Activated CD8-positive, alpha-beta memory T cell treated with anti-CD3 and anti-CD28 coated beads, Interleukin-2, amount 10 ng/mL, durations not matched to agents 7 days and 5 days (primary cell): ENCODE data around the gene ARTN. TPM values are rescaled to one million over a fixed set of nuclear protein-coding genes. Genes with fewer than 3 reads are reported as not detected.

ENCODE experiments used
- ATAC-seq: fragments of 150-1000 bp; cut with Tn5 transposase; one replicate; pipeline ENCODE4 v1.10.0; 2021; ENCODE audit warnings: moderate library complexity
- CTCF ChIA-PET: fragments of 350-600 bp; sonication (Branson Sonifier 250); formaldehyde crosslinking; loops from one replicate; lab custom pipeline; 2021; ENCODE audit warnings: antibody characterized with exemption; lab: Charles Lee
- DNase-seq: peaks from one replicate; pipeline ENCODE4 v3.0.0-alpha.2; 2020
- H3K27ac Mint-ChIP-seq: one replicate; pipeline ENCODE4 v1.8.0; 2021; ENCODE audit warnings: mild to moderate bottlenecking, mixed read lengths
- H3K27me3 Mint-ChIP-seq: one replicate; pipeline ENCODE4 v1.8.0; 2021; ENCODE audit warnings: mixed read lengths
- H3K36me3 Mint-ChIP-seq: one replicate; pipeline ENCODE4 v1.8.0; 2021; ENCODE audit warnings: mild to moderate bottlenecking, mixed read lengths
- H3K4me1 Mint-ChIP-seq: one replicate; pipeline ENCODE4 v1.8.0; 2021; ENCODE audit warnings: mixed read lengths
- H3K4me3 Mint-ChIP-seq: one replicate; pipeline ENCODE4 v1.8.0; 2021; ENCODE audit warnings: mild to moderate bottlenecking, moderate library complexity, mixed read lengths
- H3K9me3 Mint-ChIP-seq: one replicate; pipeline ENCODE4 v1.8.0; 2022; ENCODE audit warnings: low read depth, mixed read lengths
- total RNA-seq, 2 experiments: library from RNA; stranded (reverse); gene quantifications; one replicate each; pipeline ENCODE4 v1.2.3, GENCODE V29; 2021

Gene ARTN
- total RNA-seq, 2 experiments from 2014 or later = not detected

GRCh38 chr1:43910343-43910742 lies 23.3 kb upstream of the ARTN start:
- DNase-seq = no peak
- no peaks in the 10 kb centered on the region for H3K4me1 Mint-ChIP-seq
- CTCF ChIA-PET = no interaction called here
- H3K27ac Mint-ChIP-seq = no peak overlapping the region
- no peaks in the 10 kb centered on the region for H3K36me3 Mint-ChIP-seq
- no peak for ATAC-seq
- no peak overlapping the region for H3K4me3 Mint-ChIP-seq
- H3K27me3 Mint-ChIP-seq = no peaks in the 10 kb centered on the region
- H3K9me3 Mint-ChIP-seq = no peaks in the 10 kb centered on the region

- DNase-seq = no peak
- no peaks in the 10 kb centered on the region for H3K4me1 Mint-ChIP-seq
- H3K27ac Mint-ChIP-seq = no peak overlapping the region
- H3K9me3 Mint-ChIP-seq = no peaks in the 10 kb centered on the region
- H3K4me3 Mint-ChIP-seq = no peak overlapping the region
- CTCF ChIA-PET = interaction anchor here (1.3 kb wide), 1 partner anchor 124 kb away, joined by 3 read pairs; no protein-coding TSS in a partner anchor
- ATAC-seq = no peak
- no peaks in the 10 kb centered on the region for H3K36me3 Mint-ChIP-seq
- no peaks in the 10 kb centered on the region for H3K27me3 Mint-ChIP-seq
Measured at GRCh38 chr1:43912607-43913006, 21.0 kb upstream of the ARTN start.

- ATAC-seq (no peak), DNase-seq (no peak)
- no peaks in the 10 kb centered on the region for H3K36me3 Mint-ChIP-seq
- no peak overlapping the region for H3K27ac Mint-ChIP-seq
- H3K9me3 Mint-ChIP-seq = no peaks in the 10 kb centered on the region
- CTCF ChIA-PET = no interaction called here
- no peak overlapping the region for H3K4me3 Mint-ChIP-seq
- no peaks in the 10 kb centered on the region for H3K4me1 Mint-ChIP-seq
- H3K27me3 Mint-ChIP-seq = no peaks in the 10 kb centered on the region
Measured at GRCh38 chr1:43913051-43913501, 20.5 kb upstream of the ARTN start.

- Mint-ChIP-seq H3K27me3 (no peaks in the 10 kb centered on the region), H3K4me1 (no peaks in the 10 kb centered on the region), H3K36me3 (no peaks in the 10 kb centered on the region), H3K9me3 (no peaks in the 10 kb centered on the region), H3K27ac (no peak overlapping the region), H3K4me3 (no peak overlapping the region)
- CTCF ChIA-PET = no interaction called here
- ATAC-seq (no peak), DNase-seq (no peak)
Measured at GRCh38 chr1:43913666-43914360, 19.8 kb upstream of the ARTN start.

GRCh38 chr1:43914576-43915525 lies 18.8 kb upstream of the ARTN start:
- no peak for DNase-seq
- Mint-ChIP-seq H3K27ac (no peak overlapping the region), H3K9me3 (no peaks in the 10 kb centered on the region), H3K36me3 (no peaks in the 10 kb centered on the region), H3K27me3 (no peaks in the 10 kb centered on the region), H3K4me1 (peaks cover 7% of the 10 kb centered on the region), H3K4me3 (no peak overlapping the region)
- no peak for ATAC-seq
- CTCF ChIA-PET = interaction anchor here (1.5 kb wide), 1 partner anchor 152 kb away, joined by 4 read pairs; no protein-coding TSS in a partner anchor

GRCh38 chr1:43919906-43920305 lies 13.7 kb upstream of the ARTN start:
- Mint-ChIP-seq H3K27ac (peak overlapping the region; percentile 14), H3K4me1 (peaks cover 11% of the 10 kb centered on the region), H3K36me3 (no peaks in the 10 kb centered on the region), H3K27me3 (no peaks in the 10 kb centered on the region), H3K4me3 (no peak overlapping the region), H3K9me3 (no peaks in the 10 kb centered on the region)
- CTCF ChIA-PET = interaction anchor here (1.0 to 2.9 kb wide), 2 partner anchors 14 to 157 kb away, joined by 6 to 11 read pairs; partner anchors contain the start of gene ARTN
- ATAC-seq (peak; percentile 12), DNase-seq (no peak)

- DNase-seq (no peak), ATAC-seq (no peak)
- Mint-ChIP-seq H3K27ac (no peak overlapping the region), H3K4me1 (peaks cover 11% of the 10 kb centered on the region), H3K36me3 (no peaks in the 10 kb centered on the region), H3K9me3 (no peaks in the 10 kb centered on the region), H3K27me3 (no peaks in the 10 kb centered on the region), H3K4me3 (no peak overlapping the region)
- CTCF ChIA-PET = interaction anchor here (2.9 kb wide), 1 partner anchor 13 kb away, joined by 11 read pairs; the partner anchor contains the start of gene ARTN
Measured at GRCh38 chr1:43921022-43921421, 12.6 kb upstream of the ARTN start.

GRCh38 chr1:43924516-43924915 lies 9.1 kb upstream of the ARTN start:
- Mint-ChIP-seq H3K4me1 (peaks cover 7% of the 10 kb centered on the region), H3K9me3 (no peaks in the 10 kb centered on the region), H3K36me3 (no peaks in the 10 kb centered on the region), H3K27me3 (no peaks in the 10 kb centered on the region), H3K4me3 (no peak overlapping the region), H3K27ac (no peak overlapping the region)
- CTCF ChIA-PET = interaction anchor here (2.3 kb wide), 1 partner anchor 10 kb away, joined by 13 read pairs; no protein-coding TSS in a partner anchor
- ATAC-seq = no peak
- DNase-seq = no peak

GRCh38 chr1:43925846-43926245 lies 7.8 kb upstream of the ARTN start:
- DNase-seq (no peak), ATAC-seq (no peak)
- Mint-ChIP-seq H3K27me3 (no peaks in the 10 kb centered on the region), H3K36me3 (no peaks in the 10 kb centered on the region), H3K4me3 (no peak overlapping the region), H3K27ac (no peak overlapping the region), H3K4me1 (no peaks in the 10 kb centered on the region), H3K9me3 (no peaks in the 10 kb centered on the region)
- CTCF ChIA-PET = interaction anchor here (2.3 kb wide), 1 partner anchor 9 kb away, joined by 13 read pairs; no protein-coding TSS in a partner anchor

GRCh38 chr1:43930168-43930948 lies 3.2 kb upstream of the ARTN start:
- Mint-ChIP-seq H3K4me3 (no peak overlapping the region), H3K27ac (no peak overlapping the region), H3K9me3 (no peaks in the 10 kb centered on the region), H3K27me3 (peaks cover 17% of the 10 kb centered on the region), H3K36me3 (peaks cover 2% of the 10 kb centered on the region), H3K4me1 (peaks cover 4% of the 10 kb centered on the region)
- ATAC-seq = no peak
- CTCF ChIA-PET = interaction anchor here (0.8 to 2.5 kb wide), 7 partner anchors 9 to 400 kb away, joined by 3 to 7 read pairs (median 5); no protein-coding TSS in a partner anchor
- DNase-seq = no peak

- ATAC-seq (no peak), DNase-seq (no peak)
- no peak overlapping the region for H3K27ac Mint-ChIP-seq
- CTCF ChIA-PET = interaction anchor here (1.0 to 2.5 kb wide), 6 partner anchors 8 to 401 kb away, joined by 3 to 7 read pairs (median 5); no protein-coding TSS in a partner anchor
- H3K36me3 Mint-ChIP-seq = peaks cover 2% of the 10 kb centered on the region
- peaks cover 4% of the 10 kb centered on the region for H3K4me1 Mint-ChIP-seq
- H3K27me3 Mint-ChIP-seq = peaks cover 20% of the 10 kb centered on the region
- H3K9me3 Mint-ChIP-seq = no peaks in the 10 kb centered on the region
- no peak overlapping the region for H3K4me3 Mint-ChIP-seq
Measured at GRCh38 chr1:43930949-43931275, 2.7 kb upstream of the ARTN start.

- H3K27ac Mint-ChIP-seq = no peak overlapping the region
- H3K4me1 Mint-ChIP-seq = peaks cover 4% of the 10 kb centered on the region
- no peak for DNase-seq
- H3K9me3 Mint-ChIP-seq = no peaks in the 10 kb centered on the region
- peaks cover 24% of the 10 kb centered on the region for H3K27me3 Mint-ChIP-seq
- CTCF ChIA-PET = interaction anchor here (0.9 to 7.2 kb wide), 6 partner anchors 12 to 408 kb away, joined by 3 to 202 read pairs (median 7); partner anchors contain the start of gene IPO13
- ATAC-seq = no peak
- H3K4me3 Mint-ChIP-seq = no peak overlapping the region
- H3K36me3 Mint-ChIP-seq = peaks cover 2% of the 10 kb centered on the region
Measured at GRCh38 chr1:43931711-43932660, 1.6 kb upstream of the ARTN start.
